ENCODE measurements around the gene FEM1B.

The FEM1B gene

DNA sequence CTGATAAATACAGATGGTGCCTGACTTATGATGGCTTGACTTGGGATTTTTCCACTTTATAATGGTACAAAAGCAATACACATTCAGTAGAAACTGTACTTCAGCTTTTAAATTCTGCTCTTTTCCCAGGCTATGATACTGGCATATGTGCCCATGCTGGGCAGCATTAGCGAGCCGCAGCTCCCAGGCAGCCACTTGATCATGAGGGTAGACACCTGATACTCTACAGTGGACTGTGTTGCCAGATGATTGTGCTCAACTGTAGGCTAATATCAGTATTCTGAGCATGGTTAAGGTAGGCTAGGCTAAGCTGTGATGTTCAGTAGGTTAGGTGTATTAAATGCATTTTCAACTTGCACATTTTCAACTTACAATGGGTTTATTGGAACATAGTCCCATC, 17.7 kb upstream of the FEM1B start:
- no peak for DNase-seq

DNA sequence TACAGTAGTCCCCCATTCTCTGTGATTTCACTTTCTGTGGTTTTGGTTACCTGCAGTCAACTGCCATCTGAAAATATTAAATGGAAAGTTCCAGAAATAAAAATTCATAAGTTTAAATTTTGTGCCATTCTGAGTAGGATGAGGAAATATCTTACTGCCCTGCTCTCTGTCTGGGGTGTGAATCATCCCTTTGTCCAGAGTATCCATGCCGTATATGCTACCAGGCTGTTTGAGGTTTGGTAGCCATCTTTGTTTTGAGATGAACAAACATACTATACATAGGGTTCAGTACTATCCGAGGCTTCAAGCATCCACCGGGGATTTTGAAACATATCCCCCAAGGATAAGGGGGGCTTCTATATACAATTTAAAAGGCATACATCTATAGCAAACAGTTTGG, 16.3 kb upstream of the FEM1B start:
- no peak for DNase-seq

DNA sequence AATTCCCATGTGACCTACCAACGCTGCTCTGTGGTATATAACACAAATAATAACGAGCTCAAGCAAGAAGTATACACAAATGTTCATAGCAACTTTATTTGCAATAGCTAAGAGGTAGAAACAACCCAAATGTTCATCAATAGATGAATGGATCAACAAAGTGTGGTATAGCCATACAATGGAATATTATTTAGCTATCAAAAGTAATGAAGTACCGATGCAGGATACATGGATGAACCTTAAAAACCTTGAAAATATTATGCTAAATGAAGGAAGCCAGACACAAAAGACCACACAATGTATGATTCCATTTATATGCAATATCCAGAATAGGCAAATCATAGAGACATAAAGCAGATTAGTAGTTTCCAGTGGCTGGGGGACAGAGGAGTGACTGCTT, 15.6 kb upstream of the FEM1B start:
- no peak for DNase-seq

DNA sequence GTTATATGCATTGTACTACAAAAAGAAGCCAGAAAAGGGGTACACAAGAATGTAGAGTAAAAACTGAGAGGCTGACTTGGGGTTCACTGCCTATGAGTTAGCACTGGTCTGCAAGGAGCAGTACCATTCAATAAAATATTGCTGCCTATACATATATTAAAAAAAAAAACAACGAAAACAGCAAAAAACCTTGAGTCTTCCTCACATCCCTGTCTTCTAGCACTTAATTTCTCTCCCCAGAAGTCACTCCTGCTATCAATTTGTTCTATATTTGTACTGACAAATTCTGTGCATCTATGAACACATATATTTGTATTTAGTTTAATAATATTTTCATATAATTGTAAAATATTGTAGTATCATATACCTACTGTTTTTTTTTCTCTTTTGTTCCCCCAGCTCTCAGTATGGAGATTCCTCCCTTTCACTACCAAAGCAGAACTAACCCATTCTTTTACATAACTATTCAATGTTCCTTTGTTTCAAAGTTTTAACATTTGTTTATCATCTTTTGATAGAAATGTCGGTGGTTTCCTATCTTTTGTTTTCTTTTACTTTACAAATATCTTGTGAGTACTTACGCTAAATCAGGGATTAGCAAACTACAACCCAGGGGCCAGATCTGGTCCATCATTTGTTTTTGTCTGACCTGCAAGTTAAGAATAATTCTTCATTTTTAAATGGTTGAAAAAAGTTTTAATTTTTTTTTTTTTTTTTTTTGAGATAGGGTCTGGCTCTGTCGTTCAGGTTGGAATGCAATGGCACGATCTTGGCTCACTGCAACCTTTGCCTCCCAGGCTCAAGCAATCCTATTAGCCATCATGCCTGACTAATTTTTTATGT, 14.8 kb upstream of the FEM1B start:
- no peak for DNase-seq

DNA sequence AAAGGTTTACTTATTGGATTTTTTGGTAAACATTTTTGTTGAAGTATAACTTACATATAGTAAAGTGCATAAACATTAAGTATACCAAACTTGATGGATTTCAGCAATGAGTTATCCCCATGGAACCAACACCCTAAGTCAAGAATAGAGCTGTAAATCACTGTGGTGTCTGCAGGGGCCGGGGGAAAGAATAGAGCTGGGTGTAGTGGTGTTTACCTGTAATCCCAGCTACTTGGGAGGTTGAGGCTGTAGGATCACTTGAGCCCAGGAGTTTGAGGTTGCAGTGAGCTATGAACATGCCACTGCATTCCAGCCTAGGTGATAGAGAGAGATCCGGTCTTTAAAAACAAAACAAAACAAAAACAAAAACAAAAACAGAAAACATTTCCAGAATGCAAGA, 13.3 kb upstream of the FEM1B start:
- no peak for DNase-seq

DNA sequence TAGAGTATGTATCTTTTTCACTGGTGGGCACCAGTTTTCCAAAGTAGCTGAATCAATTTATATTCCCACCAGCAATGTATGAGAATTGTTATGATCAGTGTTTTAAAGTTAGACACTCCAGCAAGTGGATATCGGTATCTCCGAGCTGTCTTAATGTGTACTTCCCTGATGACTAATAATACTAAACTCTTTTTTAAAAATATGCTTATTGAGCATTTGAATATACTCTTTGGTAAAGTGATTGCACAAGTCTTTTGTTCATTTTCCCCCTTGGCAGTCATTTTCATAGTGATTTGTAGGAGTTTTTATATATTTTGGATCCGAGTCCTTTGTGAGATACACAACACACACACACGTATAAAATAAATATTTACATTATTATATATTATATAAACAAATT, 12.5 kb upstream of the FEM1B start:
- DNase-seq: no peak

DNA sequence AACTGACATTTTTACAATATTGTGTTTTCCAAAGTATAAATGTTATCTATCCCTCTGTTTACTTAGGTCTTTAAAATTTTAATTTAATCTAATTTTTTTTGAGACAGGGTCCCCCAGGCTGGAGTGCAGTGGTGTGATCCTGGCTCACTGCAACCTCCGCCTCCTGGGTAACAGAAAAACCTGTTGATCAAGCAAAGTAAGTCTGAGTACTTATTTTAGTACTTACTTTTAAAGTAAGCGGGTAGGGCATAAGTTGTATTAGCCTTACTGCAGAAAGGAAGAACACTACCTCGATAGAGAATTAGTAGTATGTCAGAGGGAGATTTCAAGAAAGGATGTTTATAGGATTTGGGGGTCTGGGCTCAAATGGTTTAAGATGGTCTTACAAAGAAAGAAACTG, 11.9 kb upstream of the FEM1B start:
- DNase-seq: no peak

DNA sequence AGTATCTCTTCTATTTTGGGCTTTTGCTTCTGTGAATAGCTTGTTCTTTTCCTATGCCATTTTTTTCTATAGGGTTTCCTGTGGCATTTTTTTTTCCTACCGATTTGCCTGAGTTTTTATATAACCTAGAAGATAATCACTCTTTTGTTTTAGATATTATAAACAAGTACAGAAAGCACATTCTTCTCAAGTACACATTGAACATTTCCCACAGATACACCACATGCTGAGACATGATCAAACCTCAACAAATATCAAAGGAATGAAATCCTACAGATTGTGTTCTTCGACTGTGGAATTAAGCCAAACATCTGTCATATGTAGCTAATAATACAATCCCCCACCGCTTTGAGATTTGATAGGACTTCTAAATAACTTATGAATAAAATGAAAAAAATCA, 9.1 kb upstream of the FEM1B start:
- DNase-seq: no peak

DNA sequence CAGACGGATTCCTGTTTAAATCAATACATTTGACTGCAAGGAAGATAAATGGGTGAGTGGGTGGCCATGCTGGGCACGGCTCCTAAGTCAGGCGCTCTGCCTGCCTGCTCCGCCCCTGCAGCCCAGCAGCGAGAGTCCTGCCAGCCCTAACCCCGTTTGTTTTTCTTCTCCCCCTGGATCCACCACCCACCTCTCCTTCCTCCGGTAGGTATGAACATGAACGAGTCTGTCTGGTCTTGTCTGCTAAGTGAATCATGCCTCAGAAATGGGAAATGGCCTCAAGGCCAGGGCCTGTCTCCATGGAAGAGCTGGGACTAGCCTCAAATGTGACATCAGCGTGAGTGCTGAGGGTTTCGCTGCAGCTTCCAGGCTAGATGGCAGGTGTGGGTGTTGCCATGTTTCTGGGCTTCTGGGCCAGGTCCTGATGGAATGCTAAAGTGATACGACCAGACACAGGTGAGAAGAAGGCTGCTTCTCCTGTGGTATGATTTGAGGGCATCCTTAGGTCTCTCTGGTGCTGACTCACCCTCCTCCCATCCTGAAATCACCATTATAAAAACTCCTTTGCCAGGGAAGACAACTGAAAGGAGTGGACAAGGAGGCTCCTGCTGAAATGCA, 5.6 kb upstream of the FEM1B start:
- peak; percentile 63 for DNase-seq

DNA sequence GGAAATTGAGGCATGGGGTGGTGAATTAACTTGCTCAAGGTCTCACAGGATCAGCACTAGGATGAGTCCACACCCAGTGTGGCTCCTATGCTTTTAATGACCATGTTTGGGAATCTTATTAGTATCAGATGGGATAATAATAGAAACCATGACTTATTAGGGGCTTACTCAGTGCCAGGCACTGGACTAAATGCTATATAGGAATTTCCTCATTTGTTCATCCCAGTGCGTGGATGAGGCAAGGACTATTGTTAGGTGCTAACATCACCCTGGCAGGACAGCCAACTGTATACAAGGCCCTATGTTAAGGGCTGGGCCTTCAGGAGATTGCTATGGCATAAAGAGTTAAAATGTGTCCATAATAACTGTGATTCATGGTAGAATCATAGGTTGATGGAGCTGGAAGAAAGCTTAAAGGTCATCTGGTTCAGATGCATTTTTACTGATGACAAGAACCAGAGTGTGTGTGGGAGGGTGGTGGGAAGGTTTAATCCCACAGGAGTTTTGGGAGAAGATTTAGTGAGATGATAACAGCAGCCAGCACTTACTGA, 4.7 kb upstream of the FEM1B start:
- no peak for DNase-seq

DNA sequence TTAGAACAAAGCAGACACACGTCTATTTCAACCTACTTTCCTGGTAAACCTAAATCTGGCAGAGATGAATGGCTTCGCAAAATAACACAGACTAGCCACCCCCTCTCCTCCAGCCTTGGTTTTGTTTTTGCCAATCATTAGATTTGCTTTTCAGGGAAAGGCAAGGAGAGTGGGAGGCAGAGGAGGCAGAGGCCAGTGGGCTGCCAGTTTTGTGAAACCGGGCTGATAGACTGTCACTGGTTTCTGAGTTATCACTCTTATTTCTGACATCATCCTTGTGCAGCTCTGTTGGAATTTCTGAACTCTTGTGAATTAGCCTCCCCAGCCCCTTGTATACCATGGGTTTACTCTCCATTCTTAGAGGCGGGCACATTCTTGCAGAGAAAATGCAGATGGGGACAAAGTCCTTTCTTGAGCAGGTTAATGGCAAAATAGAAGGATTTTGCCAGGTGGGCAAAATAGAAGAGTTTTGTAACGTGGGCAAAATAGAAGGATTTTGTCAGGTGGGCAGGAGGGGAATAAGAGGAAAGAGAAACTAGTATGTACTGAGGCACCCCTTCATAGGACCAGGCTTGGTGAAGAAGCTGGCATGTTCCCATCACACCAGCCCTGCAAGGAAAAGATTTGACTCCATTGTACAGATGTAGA, 3.2 kb upstream of the FEM1B start:
- DNase-seq: no peak

DNA sequence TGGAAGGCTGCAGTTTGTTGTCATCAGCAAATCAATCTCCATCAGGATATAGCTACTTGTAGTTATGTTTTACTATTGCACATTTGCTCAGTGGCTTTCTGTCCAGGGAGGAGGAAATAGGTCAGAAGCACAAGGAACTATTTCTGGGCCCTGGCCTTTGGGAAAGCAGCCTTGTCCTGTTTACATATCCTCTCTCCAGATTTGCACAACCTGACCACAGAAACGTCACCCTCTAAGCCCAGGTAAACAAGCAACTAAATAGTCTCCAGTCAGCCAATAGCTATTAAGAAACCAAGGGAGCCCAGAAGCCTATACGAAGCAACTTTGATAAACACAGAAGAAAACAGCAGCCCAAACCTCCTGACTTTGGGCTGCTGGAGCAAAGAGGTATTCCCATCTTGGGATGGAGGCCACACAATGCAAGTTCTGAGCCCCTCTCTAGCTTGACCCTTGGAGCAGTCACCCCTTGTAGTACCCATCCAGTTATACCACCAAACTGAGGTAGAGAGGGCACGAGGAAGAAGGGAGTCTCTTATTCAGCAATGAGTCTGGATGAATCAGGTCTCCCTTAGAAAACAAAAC, 2.3 kb upstream of the FEM1B start:
- no peak for DNase-seq

DNA sequence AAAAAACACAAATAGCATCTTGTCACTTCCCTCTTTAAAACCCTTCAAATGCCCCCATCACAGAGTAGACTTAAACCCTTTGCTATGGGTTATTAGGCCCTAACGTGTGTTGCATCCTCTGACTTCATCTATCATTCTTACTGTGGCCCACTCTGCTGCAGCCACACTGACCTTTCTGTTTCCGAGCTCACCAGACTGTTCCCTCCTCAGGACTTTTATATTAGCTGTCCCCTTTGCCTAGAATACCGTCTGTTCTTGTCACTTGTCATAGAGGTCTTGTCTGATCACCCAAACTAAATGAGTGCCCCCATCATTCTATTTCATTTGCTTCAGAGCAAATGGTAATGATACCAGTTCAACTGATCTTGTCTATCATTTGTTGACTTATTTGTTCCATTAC, 877 bp upstream of the FEM1B start:
- DNase-seq: no peak

DNA sequence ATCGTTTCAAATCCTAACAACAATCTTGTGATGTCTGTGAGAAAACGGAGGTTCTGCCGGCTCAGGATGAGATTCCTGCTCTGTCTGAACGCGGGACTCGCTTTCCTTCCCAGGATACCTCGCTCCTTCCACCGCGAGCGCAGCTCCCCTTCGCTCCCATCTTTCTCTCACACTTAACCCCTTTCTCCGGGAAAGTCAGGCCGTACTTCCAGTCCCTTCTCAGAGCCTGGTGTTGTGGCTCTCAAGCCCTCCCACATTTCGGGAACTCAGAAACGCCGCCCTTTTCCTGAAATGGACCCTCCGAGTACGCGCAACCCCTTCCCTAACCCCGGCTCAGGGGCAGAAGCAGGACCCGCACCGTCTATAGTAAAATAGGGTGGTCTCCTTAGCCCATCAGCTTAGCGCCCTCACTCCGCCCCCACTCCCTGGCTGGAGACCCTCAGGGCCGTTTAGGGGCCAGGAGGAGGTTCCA, 378 bp upstream of the FEM1B start:
- DNase-seq: no peak

DNA sequence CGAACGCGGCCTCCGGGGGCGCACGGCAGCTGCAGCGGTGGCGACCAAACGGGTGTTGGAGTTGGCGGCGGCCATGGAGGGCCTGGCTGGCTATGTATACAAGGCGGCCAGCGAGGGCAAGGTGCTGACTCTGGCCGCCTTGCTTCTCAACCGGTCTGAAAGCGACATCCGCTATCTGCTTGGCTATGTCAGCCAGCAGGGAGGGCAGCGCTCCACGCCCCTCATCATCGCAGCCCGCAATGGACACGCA, 725 bp downstream of the FEM1B start:
- no peak for DNase-seq

DNA sequence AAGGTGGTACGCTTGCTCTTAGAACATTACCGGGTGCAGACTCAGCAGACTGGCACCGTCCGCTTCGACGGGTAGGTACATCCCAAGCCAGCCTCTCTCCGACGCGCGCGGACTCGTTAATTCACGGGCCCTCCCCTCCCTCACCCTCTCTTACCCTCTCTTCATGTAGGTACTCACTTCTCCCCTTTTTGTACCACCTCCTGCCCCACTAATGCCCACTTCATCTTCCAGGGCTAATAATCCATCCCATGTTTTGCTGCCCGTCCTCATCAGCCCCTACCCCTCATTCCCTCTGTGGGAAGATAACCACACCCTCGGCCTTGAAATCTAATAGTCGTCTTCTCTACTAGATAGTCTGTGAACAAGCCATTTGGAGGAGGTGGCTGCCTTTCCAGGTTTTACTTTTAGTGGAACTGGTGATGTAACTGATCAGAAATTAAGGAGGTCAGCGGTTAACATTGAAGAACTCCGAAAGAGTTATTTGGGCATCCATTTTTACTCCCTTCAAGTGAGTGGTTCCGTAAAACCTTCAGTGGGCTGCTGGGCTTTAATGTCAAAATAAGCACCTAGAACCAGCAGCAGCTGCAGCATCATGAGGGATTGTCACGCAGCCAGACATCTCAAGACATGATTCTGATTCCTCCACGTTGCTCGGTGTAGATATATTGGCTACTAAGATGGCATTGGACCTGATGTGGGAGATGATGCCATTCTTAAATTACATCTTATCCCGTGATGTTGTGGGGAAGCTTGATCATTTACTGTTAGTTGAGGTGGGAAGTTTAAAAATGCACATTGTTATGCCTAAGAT, 1.3 kb downstream of the FEM1B start:
- DNase-seq: no peak

DNA sequence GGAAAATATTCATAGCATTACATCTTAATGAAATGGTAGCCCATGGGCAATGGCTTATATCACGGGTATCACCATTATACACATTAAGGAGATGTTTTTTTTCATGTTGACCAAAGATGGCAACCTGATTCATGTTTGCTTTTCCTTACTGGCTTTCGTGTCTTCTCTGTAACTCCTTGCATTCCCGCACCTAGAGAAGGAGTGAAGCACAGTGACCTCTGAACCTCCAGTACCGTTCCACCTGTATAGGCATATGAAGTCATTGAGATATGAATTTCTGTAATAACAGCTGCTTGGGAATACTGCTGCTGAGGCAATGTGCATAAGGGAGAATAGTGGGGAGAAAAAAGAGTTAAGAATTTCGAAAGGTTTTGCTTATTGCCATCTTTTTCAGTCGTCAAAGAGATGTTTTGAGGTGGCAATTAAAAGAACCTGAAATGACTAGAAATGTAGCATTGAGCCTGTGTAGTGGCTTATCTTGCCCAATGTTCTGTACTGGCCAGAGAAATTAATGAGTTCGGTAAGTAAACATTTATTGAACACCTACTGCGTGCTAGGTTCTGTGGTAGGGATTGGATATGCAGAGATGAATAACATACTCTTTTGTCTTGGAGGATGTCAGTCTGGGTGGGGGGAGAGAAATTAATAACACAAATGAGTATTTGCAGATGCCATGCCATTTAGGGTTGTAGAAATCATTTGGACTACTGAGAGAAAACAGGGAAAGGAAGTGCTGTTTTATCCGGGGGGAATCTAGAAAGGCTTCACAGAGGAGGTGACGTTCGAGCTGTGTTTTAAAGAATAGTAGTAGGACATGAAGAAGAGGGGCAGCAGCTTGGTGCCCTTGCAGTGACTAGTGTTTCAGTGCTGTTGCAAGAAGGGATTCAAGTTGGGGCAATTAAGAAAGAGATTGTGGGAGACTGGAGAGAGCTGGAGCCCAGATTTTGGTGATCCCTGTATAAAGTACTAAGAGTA, 2.5 kb downstream of the FEM1B start:
- DNase-seq: no peak

DNA sequence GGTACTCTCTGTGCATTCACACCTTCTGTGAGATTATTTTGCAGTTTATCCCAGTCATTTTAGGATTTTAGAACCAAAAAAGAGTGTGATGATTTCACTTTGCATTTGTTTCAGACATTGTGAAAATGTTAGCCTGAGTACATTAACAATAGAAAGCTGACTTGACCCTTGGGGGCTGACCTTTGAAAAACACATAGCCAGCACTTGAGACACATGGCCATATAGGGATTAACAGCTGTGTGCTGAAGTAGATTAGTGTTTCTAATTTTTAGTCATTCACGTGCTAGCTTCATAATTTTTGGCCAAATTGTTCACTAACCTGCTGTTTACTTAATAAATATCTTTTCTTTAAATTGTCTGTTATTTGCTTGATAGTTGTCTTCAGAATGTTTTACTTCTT, 3.5 kb downstream of the FEM1B start:
- no peak for DNase-seq

DNA sequence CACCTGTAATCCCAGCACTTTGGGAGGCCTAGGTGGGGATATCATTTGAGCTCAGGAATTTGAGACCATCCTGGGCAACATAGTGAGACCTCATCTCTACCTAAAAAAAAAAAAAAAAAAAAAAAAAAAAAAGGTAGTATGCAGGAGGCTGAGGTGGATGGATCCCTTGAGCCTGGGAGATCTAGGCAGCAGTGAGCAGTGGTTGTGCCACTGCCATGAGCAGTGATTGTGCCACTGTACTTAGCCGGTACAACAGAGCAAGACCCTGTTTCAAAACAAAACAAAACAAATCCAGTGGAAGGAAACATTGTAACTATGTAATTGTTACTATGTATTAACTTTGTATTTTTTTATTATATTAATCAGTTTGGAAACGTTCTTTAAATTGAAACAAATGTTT, 5.9 kb downstream of the FEM1B start:
- no peak for DNase-seq

DNA sequence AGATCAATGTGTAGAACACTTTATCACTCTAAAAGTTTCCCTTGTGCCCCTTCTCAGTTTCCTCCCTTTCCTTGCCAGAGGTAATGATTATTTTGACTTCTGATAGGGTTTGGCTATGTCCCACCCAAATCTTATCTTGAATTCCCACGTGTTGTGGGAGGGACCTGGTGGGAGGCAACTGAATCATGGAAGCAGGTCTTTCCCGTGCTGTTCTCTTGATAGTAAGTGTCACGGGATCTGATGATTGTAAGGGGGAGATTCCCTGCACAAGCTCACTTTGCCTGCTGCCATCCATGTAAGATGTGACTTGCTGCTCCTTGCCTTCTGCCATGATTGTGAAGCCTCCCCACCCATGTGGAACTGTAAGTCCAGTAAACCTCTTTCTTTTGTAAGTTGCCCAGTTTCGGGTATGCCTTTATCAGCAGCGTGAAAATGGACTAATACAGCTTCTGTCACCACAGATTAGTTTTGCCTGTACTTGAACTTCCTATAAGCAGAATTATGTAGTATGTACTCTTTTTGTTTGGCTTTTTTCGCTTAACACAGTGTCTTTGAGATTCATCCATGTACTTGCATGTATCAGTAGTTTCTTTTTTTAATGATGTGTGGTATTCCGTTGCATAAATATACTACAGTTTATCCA, 7.2 kb downstream of the FEM1B start:
- DNase-seq: no peak

Measured in T1000 (cell line).